GM19193 (cell line): ENCODE data around the gene LONP2.

Source experiments
- POLR2A ChIP-seq: IDR thresholded peaks from 4 replicates; pipeline ENCODE4 v1.6.1; 2011; ENCODE audit not compliant: insufficient read depth, insufficient read length; ENCODE audit errors: extremely low read depth

LONP2 gene

DNA sequence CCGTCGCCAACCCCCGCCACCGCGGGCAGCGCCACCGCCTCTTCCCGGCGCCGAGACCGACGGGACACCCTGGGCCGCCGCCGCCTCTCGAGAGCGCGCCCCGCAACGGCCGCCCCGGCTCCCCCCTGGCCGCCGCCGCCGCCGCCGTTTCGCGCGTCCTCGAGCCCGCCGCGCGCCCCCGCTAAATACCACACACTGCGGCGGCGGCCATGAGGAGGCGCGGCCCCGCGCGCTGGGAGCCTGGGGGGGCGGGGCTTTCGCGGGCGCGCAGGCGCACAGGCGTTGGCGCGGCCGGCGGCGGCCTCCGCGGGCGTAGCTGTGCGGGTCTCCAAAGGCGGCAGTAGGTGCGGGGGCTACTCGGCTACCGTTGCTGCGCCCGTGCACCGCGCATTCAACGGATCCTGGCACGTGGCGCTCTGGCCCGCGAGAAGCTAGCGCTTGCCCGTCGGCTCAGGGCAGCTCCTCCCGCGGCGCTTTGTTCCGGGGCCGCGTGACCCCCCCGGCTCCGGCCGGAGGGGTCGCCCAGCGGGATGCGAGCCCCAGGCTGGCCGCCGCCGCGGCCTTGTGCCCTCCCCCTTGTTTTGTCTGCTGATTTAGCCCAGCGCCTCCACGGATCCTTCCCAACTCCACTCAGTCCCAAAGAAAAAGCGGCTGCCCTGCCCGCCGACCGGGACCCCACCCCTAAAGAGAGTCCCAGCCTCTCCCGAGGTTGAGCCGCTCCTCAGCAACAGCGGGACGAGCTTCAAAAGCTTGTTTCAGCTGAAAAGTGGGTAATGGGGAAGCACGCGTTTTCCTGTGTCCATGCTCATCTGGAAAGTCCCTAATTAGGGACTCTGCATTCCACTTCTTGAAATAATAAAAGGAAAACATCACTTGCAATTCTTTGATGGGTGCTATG lies 141.4 kb downstream of the LONP2 start, which contains the start of gene SIAH1:
Gene SIAH1, minus strand, starts transcription at position 161 of the 898 bp plus-strand sequence. CDS start 22,985 bp downstream, outside the sequence.
- TF ChIP-seq POLR2A, result peak; percentile 87

GRCh38 chr16:48386559-48387312 lies 142.6 kb downstream of the LONP2 start:
- no peak for TF ChIP-seq POLR2A

- TF ChIP-seq POLR2A, result no peak
These were observed 148.3 kb downstream of the LONP2 start for GRCh38 chr16:48392407-48392806.

- no peak for TF ChIP-seq POLR2A
These were observed 149.6 kb downstream of the LONP2 start for GRCh38 chr16:48393485-48394354.

GRCh38 chr16:48394355-48394703 lies 150.2 kb downstream of the LONP2 start:
- TF ChIP-seq POLR2A, result no peak

DNA sequence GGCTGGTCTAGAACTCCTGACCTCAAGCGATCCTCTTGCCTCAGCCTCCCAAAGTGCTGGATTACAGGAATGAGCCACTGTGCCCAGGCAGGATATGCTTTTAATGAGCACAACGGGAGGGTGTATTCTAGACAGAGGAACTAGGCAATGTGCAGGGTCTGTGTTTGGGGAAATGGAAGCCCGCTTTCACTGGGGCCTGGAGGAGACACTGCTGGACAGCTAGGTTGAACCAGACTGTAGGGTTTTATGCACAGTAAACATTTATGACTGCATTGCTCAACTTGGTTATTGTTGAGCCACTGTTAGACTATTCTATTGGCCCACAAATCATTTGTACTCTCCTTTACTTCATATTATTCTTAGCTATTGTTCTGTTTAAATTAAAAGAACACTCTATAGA lies 151.3 kb downstream of the LONP2 start:
- TF ChIP-seq POLR2A, result no peak

- no peak for TF ChIP-seq POLR2A
These were observed 161.1 kb downstream of the LONP2 start for GRCh38 chr16:48405153-48405552.

GRCh38 chr16:48405907-48406306 lies 161.8 kb downstream of the LONP2 start:
- no peak for TF ChIP-seq POLR2A
